GM19395 (cell line): ENCODE data around the gene NRXN3.

Experiments used
- ATAC-seq: cut with Tn5 transposase; IDR thresholded peaks from one replicate; pipeline ENCODE4 v1.9.1; 2021; ENCODE audit warnings: mild to moderate bottlenecking, moderate library complexity; ENCODE audit not compliant: unreplicated experiment

Gene NRXN3

DNA sequence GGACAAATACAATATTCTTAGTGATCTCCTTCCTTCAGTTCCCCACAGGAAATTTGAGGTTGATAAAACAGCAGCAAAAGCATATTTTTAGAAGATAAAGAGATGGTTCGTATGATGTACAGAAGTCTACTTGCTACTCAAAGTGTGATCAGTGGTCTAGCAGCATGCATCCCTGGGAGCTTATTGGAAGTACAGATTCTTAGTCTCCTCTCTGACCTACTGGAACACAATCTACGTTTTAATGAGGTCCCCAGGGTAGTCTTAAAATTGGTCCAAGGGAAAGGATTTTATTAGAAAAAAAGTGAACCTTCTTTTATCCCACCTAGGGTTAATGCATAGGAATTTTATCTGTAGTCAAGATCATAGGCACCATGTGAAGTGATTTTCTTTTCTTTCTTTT, 703.4 kb downstream of the NRXN3 start:
- ATAC-seq, result no peak

DNA sequence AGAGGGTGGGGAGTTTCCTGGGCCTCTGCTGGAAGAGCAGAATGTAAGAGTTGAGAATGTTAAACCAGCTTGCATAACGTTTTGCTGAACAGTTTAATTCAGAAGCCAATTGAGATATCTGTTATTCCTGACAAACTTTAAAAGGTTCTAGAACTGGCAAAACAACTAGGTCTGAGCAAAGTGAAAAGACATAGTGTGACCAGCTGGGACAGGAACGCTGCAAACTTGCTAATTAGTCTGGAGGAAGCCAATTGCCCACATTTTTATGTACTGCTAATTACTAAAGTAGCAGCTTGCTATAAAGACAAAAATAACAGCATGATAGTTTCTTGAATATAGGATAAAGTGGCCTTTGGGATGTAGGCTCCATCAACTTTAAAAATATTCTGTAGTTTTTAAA, 704.9 kb downstream of the NRXN3 start:
- ATAC-seq, result no peak

DNA sequence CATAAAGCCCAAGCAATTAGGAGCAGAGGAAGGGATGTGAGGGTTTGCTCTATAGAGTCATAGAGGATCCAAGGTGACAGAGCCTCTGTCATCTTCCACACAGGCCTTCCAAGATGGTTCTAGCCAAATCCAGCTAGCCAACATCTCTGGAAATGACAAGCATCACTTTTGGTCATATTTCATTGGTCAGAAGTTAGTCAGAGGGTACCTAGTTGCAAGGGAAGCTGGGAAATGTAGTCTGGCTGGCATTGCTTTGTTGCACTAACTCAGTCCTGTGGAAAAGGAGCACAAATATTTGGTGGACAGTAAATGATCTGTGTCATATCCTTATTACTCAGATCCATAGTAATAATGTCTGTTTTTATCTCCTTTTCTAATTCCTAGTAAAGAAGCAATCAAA, 715.7 kb downstream of the NRXN3 start:
- ATAC-seq, result no peak

DNA sequence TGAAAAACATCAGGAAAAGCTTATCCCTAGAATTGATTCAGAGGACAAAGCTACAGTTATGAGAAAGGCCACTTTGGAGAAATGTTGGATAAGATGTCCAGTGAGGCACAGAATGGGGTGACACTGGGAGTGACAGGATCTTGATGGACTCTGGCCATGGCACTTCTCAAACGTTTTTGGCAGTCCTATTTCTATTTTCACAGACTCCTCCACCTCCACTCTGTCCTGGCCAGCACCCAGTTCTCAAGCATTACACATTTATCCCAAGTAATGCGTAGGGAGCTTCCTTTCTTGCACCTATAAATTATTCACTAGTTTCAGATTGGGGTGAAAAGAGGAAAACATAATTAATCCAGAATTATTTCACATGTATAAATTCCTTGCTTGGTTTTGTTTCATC, 727.3 kb downstream of the NRXN3 start:
- no peak for ATAC-seq

DNA sequence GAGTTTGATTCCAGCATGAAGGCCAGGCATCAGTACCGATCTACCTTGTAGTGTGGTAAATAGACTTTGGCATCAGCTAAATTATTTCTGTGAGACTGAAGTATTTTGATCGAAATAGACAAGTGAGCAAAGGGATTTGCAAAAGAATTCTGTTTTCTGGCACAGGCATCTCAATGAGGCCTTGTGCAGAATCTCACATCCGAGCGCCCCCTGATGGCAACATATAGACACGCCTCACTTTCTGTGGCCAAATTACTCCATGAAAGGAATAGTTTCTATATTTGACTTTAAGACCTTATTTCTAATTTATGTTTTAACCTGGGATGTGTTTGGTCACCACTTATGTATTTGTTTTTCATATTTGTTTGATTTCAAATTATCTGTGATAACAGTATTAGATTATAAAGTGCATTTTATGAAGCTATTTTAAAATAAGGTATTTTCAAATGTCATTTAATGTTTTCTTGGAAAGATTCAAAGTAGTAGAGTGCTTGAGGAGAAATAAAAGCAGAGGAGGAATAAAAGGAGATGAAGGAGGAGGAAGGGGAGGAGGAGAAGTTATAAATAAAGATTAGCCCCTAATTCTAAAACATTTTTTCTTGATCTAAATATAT, 731.9 kb downstream of the NRXN3 start:
- ATAC-seq, result no peak

DNA sequence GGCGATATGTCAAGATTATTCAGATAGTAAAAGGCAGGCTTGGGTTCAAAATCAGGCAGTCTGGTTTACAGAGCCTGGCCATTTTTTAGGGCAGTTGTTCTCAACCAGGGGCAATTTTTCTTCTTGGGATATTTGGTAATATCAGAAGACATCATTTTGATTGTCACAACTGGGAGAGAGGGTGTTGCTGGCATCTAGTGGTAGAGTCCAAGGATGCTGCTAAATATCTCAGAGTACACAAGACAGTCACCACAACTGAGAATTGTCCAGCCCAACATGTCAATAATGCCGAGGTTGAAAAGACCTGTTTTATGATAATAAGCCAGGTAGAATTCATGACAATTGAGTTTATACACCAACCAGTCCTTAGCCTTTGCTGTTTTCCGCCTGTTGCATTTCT, 733.9 kb downstream of the NRXN3 start:
- ATAC-seq, result no peak

DNA sequence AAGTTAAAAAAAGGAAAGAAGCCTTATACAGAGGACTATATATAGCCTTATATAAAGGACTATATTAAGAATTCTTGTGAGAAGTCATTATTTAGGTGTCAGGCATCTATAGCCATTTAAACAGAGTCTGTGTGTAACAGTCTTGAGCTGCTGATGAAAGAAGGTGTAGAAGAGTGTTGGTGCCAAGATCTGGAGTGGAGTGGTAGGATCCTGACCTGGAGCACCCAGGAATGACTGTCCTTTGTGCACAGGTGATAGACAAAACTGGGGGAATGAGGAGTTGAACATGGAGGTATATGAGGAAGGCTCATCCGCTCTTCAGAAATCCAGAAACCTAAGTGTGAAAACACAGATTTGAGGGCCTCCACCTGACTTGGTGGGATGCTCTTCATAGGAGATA, 747.3 kb downstream of the NRXN3 start:
- no peak for ATAC-seq

DNA sequence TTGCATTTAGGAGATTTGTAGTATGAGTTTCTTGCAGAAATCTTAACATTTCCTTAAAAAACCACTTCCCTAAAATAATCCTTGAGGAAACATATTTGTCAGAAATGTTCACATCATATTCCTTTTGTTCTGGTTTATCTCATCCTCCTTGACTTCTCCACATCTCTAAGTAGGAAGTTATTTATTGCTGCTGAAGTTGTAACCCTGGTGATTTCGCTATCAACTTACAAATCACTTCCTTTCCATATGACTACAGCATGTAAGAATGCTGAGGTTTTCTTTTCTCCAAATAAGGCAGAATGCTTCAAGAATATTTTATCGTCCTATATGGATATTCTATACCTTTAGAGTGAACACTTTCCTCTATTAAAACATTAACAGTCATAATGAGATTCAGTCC, 751.7 kb downstream of the NRXN3 start:
- ATAC-seq, result no peak

DNA sequence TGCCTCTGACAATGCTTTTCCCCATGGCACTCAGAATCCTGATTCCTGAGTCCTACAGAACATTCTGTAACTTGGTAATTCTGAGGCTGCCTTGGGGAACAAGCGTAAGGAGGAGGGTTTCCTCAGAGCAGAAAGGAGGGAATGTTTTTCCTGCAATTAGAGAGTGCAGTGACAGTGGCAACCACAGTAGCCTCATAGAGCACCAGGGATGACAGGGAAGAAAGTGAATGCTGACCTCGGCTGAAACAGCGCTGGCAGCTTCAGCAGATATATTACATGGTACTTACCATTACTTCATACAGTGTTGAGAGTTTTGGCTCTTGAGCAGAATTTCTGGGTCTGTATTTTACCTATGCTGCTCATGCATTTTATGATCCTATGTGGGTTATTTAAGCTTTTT, 757.1 kb downstream of the NRXN3 start:
- ATAC-seq, result no peak

DNA sequence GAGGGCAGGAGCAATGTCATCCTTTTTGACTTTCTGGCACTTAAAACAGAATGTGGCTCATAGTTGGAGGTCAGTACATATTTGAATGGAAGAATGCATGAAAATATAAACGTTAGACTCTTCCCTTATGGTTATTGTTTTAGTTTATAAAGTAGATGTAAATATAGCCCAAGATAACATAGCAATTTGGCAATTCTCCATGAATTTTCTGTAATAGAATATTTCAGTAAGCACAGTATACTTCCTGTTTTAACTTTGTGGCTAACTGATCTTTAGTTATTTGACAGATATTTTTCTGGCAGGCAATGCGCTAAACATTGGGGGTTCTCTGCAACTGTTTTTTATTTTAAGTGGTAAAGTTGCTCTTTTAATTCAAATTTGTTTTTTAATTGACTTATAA, 763.0 kb downstream of the NRXN3 start:
- no peak for ATAC-seq

DNA sequence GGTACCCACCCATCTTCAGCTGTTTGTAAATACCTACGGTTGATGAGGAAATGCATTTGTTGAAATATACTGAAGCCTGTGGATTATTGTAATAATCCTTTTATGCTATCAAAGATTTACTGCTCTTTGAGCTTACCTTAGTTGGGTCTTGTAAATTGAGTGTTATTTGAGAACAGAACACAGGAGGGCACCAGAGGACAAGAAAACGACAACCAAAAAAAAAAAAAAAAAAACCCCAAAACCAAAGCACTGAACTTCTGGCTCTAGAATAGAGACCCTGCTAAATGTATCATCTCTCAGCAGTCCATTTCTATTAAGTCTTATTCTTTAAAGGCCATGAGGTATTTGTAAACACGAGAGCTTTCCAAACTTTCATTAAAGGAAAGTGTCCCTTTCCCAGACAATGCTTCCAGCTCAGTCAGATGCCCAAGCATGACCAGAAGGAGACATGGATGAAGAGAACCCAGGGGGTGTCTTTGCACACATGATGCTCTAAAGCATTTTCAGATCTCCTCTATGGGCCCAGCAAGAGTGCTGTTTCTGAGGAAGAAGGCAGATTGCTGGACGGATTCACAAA, 763.9 kb downstream of the NRXN3 start:
- no peak for ATAC-seq

DNA sequence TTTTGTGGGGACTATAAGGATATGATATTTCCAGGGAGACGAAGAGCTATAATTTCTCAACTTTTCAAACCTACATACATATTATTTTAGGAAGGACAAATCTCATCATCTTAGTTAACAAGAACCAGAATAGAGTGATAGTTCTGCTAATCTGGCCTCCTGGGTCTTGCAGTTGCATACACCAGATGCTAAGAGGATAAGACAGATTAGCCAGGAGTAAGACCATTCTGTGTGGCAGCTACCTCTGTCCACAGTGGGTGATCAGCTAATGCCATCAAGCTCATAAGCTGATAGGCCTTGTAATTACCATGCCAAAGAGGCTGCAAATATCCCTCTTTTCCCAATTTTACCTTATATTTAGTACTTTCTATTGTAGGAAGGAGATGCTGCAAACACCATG, 776.8 kb downstream of the NRXN3 start:
- no peak for ATAC-seq

DNA sequence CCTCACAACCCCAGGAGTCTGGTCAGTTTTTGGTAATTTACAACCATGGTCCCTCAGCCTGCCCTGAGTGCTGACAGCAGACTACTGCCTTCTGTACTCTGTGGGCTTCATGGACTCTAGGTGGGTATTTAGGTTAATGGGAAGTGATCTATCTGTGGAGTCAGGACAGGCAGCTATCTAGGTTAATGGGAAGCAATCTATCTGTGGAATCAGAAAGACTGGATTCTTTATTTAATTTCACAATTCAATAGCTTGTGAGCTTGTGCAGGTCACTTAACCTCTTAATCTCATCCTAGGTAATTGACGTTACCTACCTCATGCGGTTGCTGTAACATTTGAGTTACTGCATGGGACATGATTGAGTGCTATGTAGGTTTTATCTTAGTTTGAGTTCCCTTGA, 777.5 kb downstream of the NRXN3 start:
- no peak for ATAC-seq

DNA sequence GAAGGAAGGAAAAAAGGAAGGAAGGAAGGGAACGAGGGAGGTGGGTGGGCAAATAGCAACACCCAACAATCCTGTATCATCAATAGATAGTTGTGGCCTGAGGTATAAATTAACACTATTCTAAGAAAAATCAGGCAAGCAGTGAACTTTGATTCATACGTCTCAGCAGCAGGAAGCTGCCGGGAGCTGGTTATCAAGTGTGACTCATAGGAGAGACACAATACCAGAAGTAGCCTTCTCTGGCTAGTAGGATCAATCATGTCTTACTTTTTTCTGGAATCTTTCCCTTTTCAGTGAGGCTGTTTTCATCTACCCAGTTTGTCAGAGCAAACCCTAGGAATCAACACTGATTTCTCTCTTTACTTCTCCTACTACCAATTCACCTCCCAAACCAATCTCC, 780.5 kb downstream of the NRXN3 start:
- ATAC-seq, result no peak

DNA sequence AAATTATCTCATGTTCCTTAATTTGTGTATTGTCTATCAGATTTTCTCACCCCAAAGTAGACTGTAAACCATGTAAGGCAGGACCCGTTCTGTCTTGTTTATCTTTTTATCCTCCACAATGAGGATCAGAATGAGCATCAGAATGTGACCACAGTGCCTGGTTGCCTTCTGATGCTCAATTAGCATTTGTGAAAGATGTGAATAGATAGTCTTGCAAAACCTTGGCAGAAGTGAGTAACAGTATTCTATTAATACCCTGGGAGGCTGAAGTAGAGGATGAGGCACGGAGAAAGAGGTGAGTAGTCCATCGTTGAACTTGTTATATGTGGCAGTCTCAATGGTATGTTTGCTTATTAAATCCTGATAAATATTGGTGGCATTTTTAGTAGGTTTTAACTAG, 781.4 kb downstream of the NRXN3 start:
- ATAC-seq, result no peak

DNA sequence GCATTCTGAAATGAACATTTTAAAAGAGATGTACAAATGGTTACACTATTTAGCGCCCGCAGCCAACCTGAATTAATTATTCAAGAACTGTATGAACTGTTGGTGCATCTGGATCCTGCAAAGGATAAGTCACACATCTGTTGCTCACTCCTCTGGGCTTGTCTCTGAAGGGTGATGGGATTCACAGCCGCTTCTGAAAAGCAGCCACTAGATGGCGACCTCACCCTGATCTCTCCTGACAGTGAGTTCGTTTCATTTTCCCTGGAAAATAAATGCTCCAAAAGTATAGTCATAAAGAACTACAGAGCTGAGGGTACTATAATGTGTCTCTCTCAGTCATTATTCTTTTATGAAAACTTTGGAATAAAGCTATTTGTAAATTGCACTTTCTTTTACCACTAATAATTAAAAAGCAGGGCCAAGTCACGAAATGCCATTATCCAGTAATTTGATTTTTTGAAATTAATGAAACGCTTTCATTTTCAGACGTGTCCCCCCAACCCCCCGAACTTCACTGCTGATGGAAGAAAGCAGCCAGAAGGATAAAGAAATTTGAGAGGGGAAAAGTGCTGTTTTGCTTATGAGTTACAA, 789.6 kb downstream of the NRXN3 start:
- ATAC-seq, result peak; percentile 93

DNA sequence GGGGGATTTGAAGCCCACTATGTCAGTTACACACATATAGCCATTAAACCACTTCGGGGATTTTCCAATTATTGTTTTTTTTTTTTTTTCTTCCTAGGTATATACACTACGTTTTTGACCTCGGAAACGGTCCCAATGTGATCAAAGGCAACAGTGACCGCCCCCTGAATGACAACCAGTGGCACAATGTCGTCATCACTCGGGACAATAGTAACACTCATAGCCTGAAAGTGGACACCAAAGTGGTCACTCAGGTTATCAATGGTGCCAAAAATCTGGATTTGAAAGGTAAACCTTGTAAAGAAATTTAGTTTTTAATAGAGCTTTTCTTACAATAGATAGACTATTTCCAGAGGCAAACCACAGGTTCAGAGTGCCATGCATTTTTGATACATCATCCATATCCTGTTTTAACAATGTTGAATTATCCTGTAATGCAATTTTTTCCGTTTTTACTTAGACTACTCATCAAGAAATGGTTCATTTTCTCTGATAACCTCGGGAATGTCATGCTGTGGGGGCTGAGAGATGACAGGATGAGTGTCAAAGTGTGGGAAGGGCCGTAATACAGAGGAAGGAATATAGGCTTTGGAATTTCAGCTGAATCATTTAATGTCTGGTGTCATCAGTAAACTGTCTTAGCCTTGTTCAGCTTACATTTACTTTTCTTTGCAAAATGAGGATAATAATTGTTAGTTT, 797.1 kb downstream of the NRXN3 start:
- no peak for ATAC-seq

DNA sequence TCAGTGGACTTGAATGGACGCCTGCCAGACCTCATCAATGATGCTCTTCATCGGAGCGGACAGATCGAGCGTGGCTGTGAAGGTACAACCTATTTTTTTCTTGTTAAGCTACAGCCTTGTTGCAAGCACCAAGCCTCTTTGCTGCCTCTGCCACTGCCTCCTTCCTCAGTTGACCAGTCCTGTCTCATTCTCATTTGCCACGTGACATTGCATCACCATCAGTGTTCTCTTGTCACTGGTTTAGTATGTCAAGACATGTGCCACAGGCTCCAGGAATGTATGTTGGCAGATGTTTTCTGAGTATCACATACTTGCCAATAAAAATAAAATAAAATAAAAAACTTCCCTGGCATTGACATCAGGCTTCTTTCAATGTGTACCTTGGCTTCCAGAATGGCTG, 798.1 kb downstream of the NRXN3 start:
- no peak for ATAC-seq

DNA sequence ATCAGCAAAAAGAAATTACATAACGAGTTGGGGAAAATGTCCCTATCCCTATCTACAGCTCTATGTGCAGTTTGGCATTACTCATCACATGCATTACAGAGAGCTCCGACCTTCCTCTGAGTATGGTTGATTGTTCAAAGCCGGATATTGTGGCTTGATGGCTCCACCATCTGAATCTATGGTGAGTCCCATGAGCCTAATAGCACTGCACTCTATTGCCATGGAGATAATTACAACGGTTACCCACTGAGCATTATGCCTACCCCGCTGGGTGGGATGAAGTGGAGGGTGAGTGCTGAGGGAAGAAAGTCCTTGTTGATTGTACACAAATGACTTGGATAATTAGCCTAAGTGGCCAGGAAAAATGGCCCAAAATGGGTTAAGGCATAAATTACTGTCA, 800.5 kb downstream of the NRXN3 start:
- no peak for ATAC-seq

DNA sequence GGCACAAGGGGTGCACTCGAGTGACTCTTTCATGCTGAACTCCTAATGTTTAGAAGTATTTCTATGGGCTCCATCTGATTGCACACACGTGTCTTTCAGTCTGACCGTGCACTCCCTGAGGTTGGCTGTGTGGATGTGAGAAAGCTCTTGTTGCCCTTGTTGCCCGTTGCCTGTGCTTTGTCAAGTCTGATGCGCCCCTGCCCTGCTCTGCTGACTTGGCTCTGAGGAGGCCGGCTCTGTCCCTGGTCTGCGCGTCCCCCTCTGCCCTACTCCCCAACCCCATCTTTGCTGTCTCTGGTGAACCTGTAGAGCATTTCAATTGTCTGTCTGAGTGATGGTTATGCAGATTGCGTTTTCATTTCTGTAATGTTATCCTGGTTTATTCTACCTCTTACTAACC, 802.3 kb downstream of the NRXN3 start:
- ATAC-seq, result no peak

DNA sequence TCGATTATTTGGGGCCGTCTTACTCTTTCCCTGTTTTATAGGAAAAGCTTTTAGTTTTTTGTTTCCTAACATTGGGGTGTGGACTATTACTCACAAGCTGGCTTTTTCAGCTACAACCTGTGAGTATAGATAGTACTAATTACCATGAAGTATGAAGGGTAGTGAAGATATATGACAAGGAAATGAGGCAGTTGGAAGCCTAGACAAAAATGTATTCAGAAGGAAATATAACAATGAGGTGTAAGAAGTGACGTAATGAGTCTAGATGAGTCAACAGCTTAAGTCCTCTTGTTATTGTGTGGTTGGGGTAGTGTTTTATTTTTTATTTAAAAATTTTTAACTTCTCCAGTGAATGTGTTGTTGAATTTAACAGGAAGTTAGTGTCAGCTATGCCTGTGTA, 804.5 kb downstream of the NRXN3 start:
- no peak for ATAC-seq

DNA sequence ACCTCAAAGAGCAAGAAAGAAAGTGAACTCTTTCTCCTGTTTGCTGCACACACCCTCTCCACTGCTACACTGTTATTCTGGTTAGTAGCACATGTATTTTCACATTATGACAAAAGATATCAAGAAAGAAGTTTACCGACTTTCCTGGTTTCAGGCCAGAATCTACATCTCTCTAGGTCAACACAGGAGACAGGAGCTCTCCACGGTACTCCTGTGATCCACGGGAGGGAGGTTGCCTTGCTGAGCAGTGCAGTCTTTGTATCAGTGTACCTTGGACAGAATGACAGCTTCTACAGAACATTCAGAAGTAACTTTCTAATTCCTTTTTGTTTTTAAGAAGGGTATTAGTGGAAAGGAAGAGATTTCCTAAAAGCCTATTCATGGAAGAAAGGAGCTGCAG, 805.6 kb downstream of the NRXN3 start:
- no peak for ATAC-seq
